H1 (cell line): Measurements from ENCODE around the gene HOXB3. TPM values are rescaled to one million over a fixed set of nuclear protein-coding genes. Genes with fewer than 3 reads are reported as not detected.

Experiments used
- RFX5 ChIP-seq: IDR thresholded peaks from 2 replicates; pipeline ENCODE4 v1.6.1; 2011; ENCODE audit warnings: low read depth, low read length, improper control_type of control experiment, borderline replicate concordance
- YY1 ChIP-seq: IDR thresholded peaks from 2 replicates; pipeline ENCODE4 v1.6.1; 2011; ENCODE audit warnings: low read depth, mild to moderate bottlenecking, low read length
- polyA plus RNA-seq, 7 experiments: library from polyadenylated mRNA; depleted of rRNA in 3 of 7; stranded (reverse) in 5 of 7; unstranded in 2 of 7; fragments of >200 nt in 5 of 7; fragments of 200-250 nt in 2 of 7; gene quantifications; 1 replicate in 5 of 7; 2 replicates in 1 of 7; 4 replicates in 1 of 7; pipeline versions ENCODE4 v1.2.1 to v1.2.3, GENCODE V29; 2011 to 2013; ENCODE audit warnings: missing spikeins in 2 of 7, mixed read lengths in 2 of 7
- total RNA-seq: library from RNA; stranded (reverse); fragmentation: NEBNext Ultra II Directional; extraction: Animal tissue kit (Norgen Biotek cat#: 25700); gene quantifications from 2 replicates; pipeline ENCODE4 v1.2.1, GENCODE V29; 2021

The HOXB3 gene
- total and polyA plus RNA-seq, 2 of the 8 experiments (the other 6 are each of a cell fraction or from before 2014, with no cell fraction given): not detected

DNA sequence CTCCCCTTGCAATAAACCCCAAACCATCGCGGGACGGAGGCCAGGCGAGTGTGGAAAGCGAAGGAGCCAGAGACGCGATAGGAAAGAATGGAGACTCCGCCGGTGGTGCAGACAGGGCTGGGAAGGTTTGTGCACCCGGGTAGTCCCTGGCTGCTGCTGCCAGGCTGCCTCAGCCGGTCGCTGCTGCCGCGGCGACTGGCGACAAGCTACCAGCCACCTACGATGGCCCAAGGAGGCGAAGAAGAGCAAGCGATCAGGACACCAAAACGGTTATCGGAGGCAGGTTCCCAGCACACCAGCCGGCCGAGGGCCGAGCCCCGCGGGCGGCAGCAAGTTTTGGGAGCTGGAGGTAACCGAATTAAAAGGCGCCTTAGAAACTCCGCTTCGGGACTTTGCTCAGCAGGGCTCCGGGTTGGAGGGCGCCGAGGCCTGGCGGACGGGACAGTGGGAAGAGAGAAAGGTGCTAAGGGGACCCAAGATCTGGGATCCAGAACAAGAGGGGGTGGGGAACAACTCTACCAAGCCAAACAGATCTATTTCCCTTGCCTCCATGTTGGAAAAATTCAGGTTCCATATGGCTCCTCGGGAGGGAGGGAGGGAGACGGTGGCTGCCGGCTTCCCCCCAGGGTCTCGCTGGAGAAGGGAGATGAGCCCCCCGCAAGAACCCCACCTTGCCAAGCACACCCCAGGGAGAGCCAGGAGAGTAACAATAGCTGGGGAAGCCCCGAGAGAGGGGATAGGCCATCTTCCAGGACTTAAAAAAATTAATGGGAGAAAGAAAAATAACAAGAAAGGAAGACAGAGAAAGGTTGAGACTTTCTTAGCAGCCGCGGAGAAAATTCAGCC, 35.4 kb downstream of the HOXB3 start (continued):
- TF ChIP-seq RFX5: no peak
- peak; percentile 8; the same call in 1 of the 2 replicates for TF ChIP-seq YY1
